Muscle of leg (tissue), 11 donors: Measurements from ENCODE around the gene RAB41. TPM values are rescaled to one million over a fixed set of nuclear protein-coding genes. Genes with fewer than 3 reads are reported as not detected.

ENCODE experiments used
- DNase-seq: peaks from one replicate; pipeline ENCODE4 v3.0.0; 2013
- H3K27ac ChIP-seq: one replicate; pipeline ENCODE4 v1.5.1; 2013; ENCODE audit warnings: mild to moderate bottlenecking, low read length, control low read depth
- H3K27me3 ChIP-seq: one replicate; pipeline ENCODE4 v1.6.1; 2013; ENCODE audit warnings: low read length; ENCODE audit not compliant: control insufficient read depth, insufficient read depth
- H3K36me3 ChIP-seq: one replicate; pipeline ENCODE4 v1.6.1; 2013; ENCODE audit warnings: low read length; ENCODE audit not compliant: control insufficient read depth, insufficient read depth
- H3K4me1 ChIP-seq: one replicate; pipeline ENCODE4 v1.6.1; 2013; ENCODE audit warnings: low read length; ENCODE audit not compliant: control insufficient read depth, insufficient read depth
- H3K4me3 ChIP-seq: one replicate; pipeline ENCODE4 v1.5.1; 2013; ENCODE audit warnings: low read length, control low read depth
- H3K9me3 ChIP-seq: replicated peaks from 2 replicates; pipeline ENCODE4 v1.6.1; 2013; ENCODE audit warnings: low read depth, low read length; ENCODE audit not compliant: control insufficient read depth
- WGBS: methylation state at CpG from one replicate; pipeline ENCODE4 v1.1.5; 2013; ENCODE audit warnings: missing lambda C conversion rate; ENCODE audit not compliant: insufficient coverage; 5-methylcytosine and 5-hydroxymethylcytosine counted together
- polyA plus RNA-seq, 8 donors: library from polyadenylated mRNA; unstranded; fragments of 120-200 nt; gene quantifications; one replicate each; pipeline versions ENCODE4 v1.2.1 to v1.2.3, GENCODE V29; 2013; ENCODE audit warnings: inconsistent platforms in 1 of 8, low replicate concordance in 1 of 8; ENCODE audit not compliant: insufficient read length in 8 of 8, insufficient read depth in 1 of 8
- total RNA-seq: library from RNA; stranded (reverse); fragments of 120-200 nt; gene quantifications from one replicate; pipeline ENCODE4 v1.2.4, GENCODE V29; 2013

The RAB41 gene
- total and polyA plus RNA-seq, 9 donors: 0.24 to 0.80 (median 0.64) TPM; not detected in 1

DNA sequence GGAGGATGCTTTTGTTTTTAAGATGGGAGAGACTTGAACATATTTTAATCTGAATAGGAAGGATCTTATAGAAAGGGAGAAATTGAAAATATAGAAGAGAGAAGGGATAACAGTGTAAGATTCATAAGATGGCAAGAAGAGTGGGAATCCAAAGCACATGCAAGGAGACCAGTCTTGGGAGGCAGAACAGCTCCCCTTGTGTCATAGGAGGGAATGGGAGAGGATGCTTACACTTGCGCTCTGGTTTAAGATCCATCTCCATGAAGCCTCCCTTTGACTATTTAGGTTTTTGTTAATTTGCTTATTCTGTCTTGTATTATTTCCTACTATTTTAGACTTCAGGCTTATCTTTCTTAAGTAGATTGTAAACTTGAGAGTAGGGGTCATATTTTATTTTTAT lies 50.6 kb downstream of the RAB41 start:
- H3K27ac ChIP-seq: no peak overlapping the region
- no peak for DNase-seq
- no peaks in the 10 kb centered on the region for H3K36me3 ChIP-seq
- no CpG with 5 or more reads among the region's 1 CpG for WGBS
- H3K9me3 ChIP-seq: no peaks in the 10 kb centered on the region
- H3K27me3 ChIP-seq: no peaks in the 10 kb centered on the region
- no peaks in the 10 kb centered on the region for H3K4me1 ChIP-seq
- H3K4me3 ChIP-seq: no peak overlapping the region

Other genes with a start within 250 kb of the RAB41 start
- gene AWAT2, start 232.2 kb upstream of the RAB41 start, total RNA-seq: not detected
- gene AWAT2, start 232.2 kb upstream of the RAB41 start, polyA plus RNA-seq: under 1 TPM in 1 of 8 donors, not detected in 7; 0.08 TPM
- not detected for gene OTUD6A, start 219.7 kb upstream of the RAB41 start, total RNA-seq
- gene OTUD6A, start 219.7 kb upstream of the RAB41 start, polyA plus RNA-seq: not detected
- 120 TPM for gene IGBP1, start 148.7 kb upstream of the RAB41 start, total RNA-seq
- gene IGBP1, start 148.7 kb upstream of the RAB41 start, polyA plus RNA-seq: 100 to 1,000 TPM in 6 of 8 donors, 10 to 100 TPM in 2; 88.3 to 122 (median 105) TPM
- gene DGAT2L6, start 104.7 kb upstream of the RAB41 start, total RNA-seq: not detected
- not detected for gene DGAT2L6, start 104.7 kb upstream of the RAB41 start, polyA plus RNA-seq
- gene AWAT1, start 47.5 kb upstream of the RAB41 start, total RNA-seq: not detected
- gene AWAT1, start 47.5 kb upstream of the RAB41 start, polyA plus RNA-seq: under 1 TPM in 1 of 8 donors, not detected in 7; 0.13 TPM
- 0.09 TPM for gene P2RY4, start 22.0 kb upstream of the RAB41 start, total RNA-seq
- gene P2RY4, start 22.0 kb upstream of the RAB41 start, polyA plus RNA-seq: under 1 TPM in 5 of 8 donors, not detected in 3; 0.10 to 0.27 (median 0.20) TPM
- not detected for gene ARR3, start 13.8 kb upstream of the RAB41 start, total RNA-seq
- gene ARR3, start 13.8 kb upstream of the RAB41 start, polyA plus RNA-seq: under 1 TPM in 6 of 8 donors, not detected in 2; 0.16 to 0.61 (median 0.46) TPM
- gene PDZD11, start 7.8 kb downstream of the RAB41 start, total RNA-seq: 30.7 TPM
- gene PDZD11, start 7.8 kb downstream of the RAB41 start, polyA plus RNA-seq: 10 to 100 TPM; 36.6 to 46.6 (median 40.2) TPM
- 5.1 TPM for gene KIF4A, start 7.9 kb downstream of the RAB41 start, total RNA-seq
- gene KIF4A, start 7.9 kb downstream of the RAB41 start, polyA plus RNA-seq: 10 to 100 TPM in 3 of 8 donors, 1 to 10 TPM in 5; 5.8 to 12.7 (median 9.2) TPM
- gene GDPD2, start 141.1 kb downstream of the RAB41 start, total RNA-seq: 0.09 TPM
- gene GDPD2, start 141.1 kb downstream of the RAB41 start, polyA plus RNA-seq: 1 to 10 TPM in 1 of 8 donors, under 1 TPM in 7; 0.38 to 1.0 (median 0.54) TPM
- 5.5 TPM for gene DLG3, start 162.7 kb downstream of the RAB41 start, total RNA-seq
- gene DLG3, start 162.7 kb downstream of the RAB41 start, polyA plus RNA-seq: 1 to 10 TPM; 4.7 to 9.0 (median 6.5) TPM